Neural progenitor cell (in vitro differentiated cells): ENCODE results near the gene TREML2. TPM values are rescaled to one million over a fixed set of nuclear protein-coding genes. Genes with fewer than 3 reads are reported as not detected.

ENCODE experiments used
- DNase-seq: peaks from one replicate; pipeline ENCODE4 v3.0.0-alpha.2; 2016; ENCODE audit warnings: low spot score
- H2AFZ ChIP-seq: fragments of 200-600 bp; sonication (generic); replicated peaks from 2 replicates; pipeline ENCODE4 v1.6.1; 2016; ENCODE audit warnings: antibody characterized with exemption
- H3F3A ChIP-seq: fragments of 200-600 bp; sonication (generic); 2 replicates; pipeline ENCODE4 v1.6.1; 2016; ENCODE audit warnings: antibody characterized with exemption, low read depth
- H3K27ac ChIP-seq: fragments of 200-600 bp; sonication (generic); 2 replicates; pipeline ENCODE4 v1.5.1; 2016; ENCODE audit warnings: mild to moderate bottlenecking
- H3K27me3 ChIP-seq: fragments of 200-600 bp; sonication (generic); 2 replicates; pipeline ENCODE4 v1.6.1; 2016; ENCODE audit warnings: mild to moderate bottlenecking, moderate library complexity
- H3K36me3 ChIP-seq: fragments of 200-600 bp; sonication (generic); 2 replicates; pipeline ENCODE4 v1.5.1; 2016
- H3K4me1 ChIP-seq: fragments of 200-600 bp; sonication (generic); 2 replicates; pipeline ENCODE4 v1.6.1; 2016; ENCODE audit warnings: mixed run types
- H3K4me2 ChIP-seq: fragments of 200-600 bp; sonication (generic); 2 replicates; pipeline ENCODE4 v1.6.1; 2016
- H3K4me3 ChIP-seq: fragments of 200-600 bp; sonication (generic); 2 replicates; pipeline ENCODE4 v1.5.1; 2016
- H3K79me2 ChIP-seq: fragments of 200-600 bp; sonication (generic); 2 replicates; pipeline ENCODE4 v1.6.1; 2016; ENCODE audit warnings: low read depth
- H3K9ac ChIP-seq: fragments of 200-600 bp; sonication (generic); 2 replicates; pipeline ENCODE4 v1.6.1; 2016
- H3K9me3 ChIP-seq: fragments of 200-600 bp; sonication (generic); 2 replicates; pipeline ENCODE4 v1.5.1; 2016; ENCODE audit warnings: low read depth
- H4K20me1 ChIP-seq: fragments of 200-600 bp; sonication (generic); 2 replicates; pipeline ENCODE4 v1.6.1; 2016; ENCODE audit warnings: low read depth
- H3K27ac Mint-ChIP-seq: 3 replicates; pipeline ENCODE4 v1.8.0; 2021; ENCODE audit warnings: mixed read lengths
- H3K27me3 Mint-ChIP-seq: 2 replicates; pipeline ENCODE4 v1.8.0; 2022; ENCODE audit warnings: low read depth, mild to moderate bottlenecking, inconsistent platforms, moderate library complexity, mixed read lengths; ENCODE audit not compliant: insufficient read depth
- H3K36me3 Mint-ChIP-seq: 3 replicates; pipeline ENCODE4 v1.8.0; 2021; ENCODE audit warnings: mixed read lengths
- H3K4me1 Mint-ChIP-seq: 3 replicates; pipeline ENCODE4 v1.8.0; 2021; ENCODE audit warnings: mixed read lengths
- H3K4me3 Mint-ChIP-seq: 3 replicates; pipeline ENCODE4 v1.8.0; 2021; ENCODE audit warnings: mild to moderate bottlenecking, moderate library complexity, mixed read lengths
- H3K9me3 Mint-ChIP-seq: 3 replicates; pipeline ENCODE4 v1.8.0; 2020; ENCODE audit warnings: mixed read lengths
- EZH2 ChIP-seq: fragments of 200-600 bp; sonication (generic); IDR thresholded peaks from 2 replicates; pipeline ENCODE4 v1.6.1; 2017; ENCODE audit warnings: antibody characterized with exemption, mild to moderate bottlenecking, moderate library complexity
- EZH2phosphoT487 ChIP-seq: fragments of 200-600 bp; sonication (generic); IDR thresholded peaks from 2 replicates; pipeline ENCODE4 v1.6.1; 2017; ENCODE audit warnings: antibody characterized with exemption
- total RNA-seq: library from RNA; depleted of rRNA; stranded (reverse); fragments of >200 nt; gene quantifications from 2 replicates; pipeline ENCODE4 v1.2.3, GENCODE V29; 2015; ENCODE audit warnings: low replicate concordance
- TF ChIP-seq, protein P1 (sequence below): fragments of 200-600 bp; sonication (generic); IDR thresholded peaks from 2 replicates; pipeline ENCODE4 v1.5.1; 2017; ENCODE audit warnings: antibody characterized with exemption, mild to moderate bottlenecking

TREML2 gene
- total RNA-seq, 1 donor from 2014 or later: not detected

GRCh38 chr6:41175084-41175483 lies 25.9 kb downstream of the TREML2 start:
- no peak for TF ChIP-seq EZH2phosphoT487
- TF ChIP-seq, protein P1, sequence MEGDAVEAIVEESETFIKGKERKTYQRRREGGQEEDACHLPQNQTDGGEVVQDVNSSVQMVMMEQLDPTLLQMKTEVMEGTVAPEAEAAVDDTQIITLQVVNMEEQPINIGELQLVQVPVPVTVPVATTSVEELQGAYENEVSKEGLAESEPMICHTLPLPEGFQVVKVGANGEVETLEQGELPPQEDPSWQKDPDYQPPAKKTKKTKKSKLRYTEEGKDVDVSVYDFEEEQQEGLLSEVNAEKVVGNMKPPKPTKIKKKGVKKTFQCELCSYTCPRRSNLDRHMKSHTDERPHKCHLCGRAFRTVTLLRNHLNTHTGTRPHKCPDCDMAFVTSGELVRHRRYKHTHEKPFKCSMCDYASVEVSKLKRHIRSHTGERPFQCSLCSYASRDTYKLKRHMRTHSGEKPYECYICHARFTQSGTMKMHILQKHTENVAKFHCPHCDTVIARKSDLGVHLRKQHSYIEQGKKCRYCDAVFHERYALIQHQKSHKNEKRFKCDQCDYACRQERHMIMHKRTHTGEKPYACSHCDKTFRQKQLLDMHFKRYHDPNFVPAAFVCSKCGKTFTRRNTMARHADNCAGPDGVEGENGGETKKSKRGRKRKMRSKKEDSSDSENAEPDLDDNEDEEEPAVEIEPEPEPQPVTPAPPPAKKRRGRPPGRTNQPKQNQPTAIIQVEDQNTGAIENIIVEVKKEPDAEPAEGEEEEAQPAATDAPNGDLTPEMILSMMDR: no peak
- TF ChIP-seq EZH2: no peak
- no peaks in the 10 kb centered on the region for H3K36me3 Mint-ChIP-seq

GRCh38 chr6:41174610-41175009 lies 26.3 kb downstream of the TREML2 start:
- no peak overlapping the region for H3K27ac ChIP-seq
- TF ChIP-seq EZH2phosphoT487 (no peak), EZH2 (no peak)
- TF ChIP-seq, protein P1: no peak
- H3K9me3 ChIP-seq: no peaks in the 10 kb centered on the region
- Mint-ChIP-seq H3K4me1 (no peaks in the 10 kb centered on the region), H3K36me3 (no peaks in the 10 kb centered on the region), H3K27me3 (peaks cover 6% of the 10 kb centered on the region), H3K4me3 (no peak overlapping the region), H3K9me3 (no peaks in the 10 kb centered on the region), H3K27ac (no peak overlapping the region)
- no peak for DNase-seq
- no peaks in the 10 kb centered on the region for H3K27me3 ChIP-seq
- no peaks in the 10 kb centered on the region for H3K36me3 ChIP-seq
- H4K20me1 ChIP-seq: no peaks in the 10 kb centered on the region
- no peak overlapping the region for H3K9ac ChIP-seq
- H3F3A ChIP-seq: no peaks in the 10 kb centered on the region
- no peaks in the 10 kb centered on the region for H3K79me2 ChIP-seq
- H3K4me2 ChIP-seq: no peak overlapping the region
- H2AFZ ChIP-seq: no peak overlapping the region
- no peak overlapping the region for H3K4me3 ChIP-seq
- H3K4me1 ChIP-seq: no peaks in the 10 kb centered on the region

More at GRCh38 chr6:41175084-41175483, 25.9 kb downstream of the TREML2 start:
- Histone ChIP-seq H3K27me3 (no peaks in the 10 kb centered on the region), H3K9me3 (no peaks in the 10 kb centered on the region), H2AFZ (no peak overlapping the region), H3K4me1 (no peaks in the 10 kb centered on the region), H3K9ac (no peak overlapping the region), H3F3A (no peaks in the 10 kb centered on the region), H4K20me1 (no peaks in the 10 kb centered on the region), H3K79me2 (no peaks in the 10 kb centered on the region), H3K4me3 (no peak overlapping the region), H3K4me2 (no peak overlapping the region), H3K36me3 (no peaks in the 10 kb centered on the region), H3K27ac (no peak overlapping the region)
- no peaks in the 10 kb centered on the region for H3K9me3 Mint-ChIP-seq
- H3K4me1 Mint-ChIP-seq: no peaks in the 10 kb centered on the region
- DNase-seq: no peak
- H3K4me3 Mint-ChIP-seq: no peak overlapping the region
- H3K27me3 Mint-ChIP-seq: peaks cover 6% of the 10 kb centered on the region
- no peak overlapping the region for H3K27ac Mint-ChIP-seq

DNA sequence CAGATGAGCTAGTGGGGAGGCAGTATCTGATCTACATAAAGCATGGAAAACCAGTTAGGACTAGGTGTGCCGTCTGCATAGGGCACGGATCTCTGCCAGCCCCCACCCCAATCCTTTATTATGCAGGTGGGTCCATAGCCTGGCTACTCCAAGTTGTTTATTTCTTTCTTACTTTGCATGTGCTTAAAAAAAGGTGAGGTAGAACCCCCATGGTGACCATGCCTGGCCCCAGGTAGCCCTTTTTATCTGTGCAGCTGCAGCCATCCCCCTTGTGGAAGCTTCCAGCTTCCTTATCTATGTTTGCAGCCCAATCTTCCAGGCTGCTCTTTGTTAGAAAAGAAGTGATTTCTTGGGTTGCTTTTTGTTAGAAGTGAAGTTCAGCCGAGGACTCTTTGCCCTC lies 29.0 kb downstream of the TREML2 start:
- TF ChIP-seq EZH2phosphoT487 (no peak), EZH2 (no peak)
- TF ChIP-seq, protein P1: no peak
- H2AFZ ChIP-seq: no peak overlapping the region
- H3K36me3 ChIP-seq: no peaks in the 10 kb centered on the region
- H3K4me1 Mint-ChIP-seq: no peaks in the 10 kb centered on the region
- peaks cover 5% of the 10 kb centered on the region for H3K27me3 Mint-ChIP-seq
- H3K27me3 ChIP-seq: no peaks in the 10 kb centered on the region
- H3K27ac ChIP-seq: no peak overlapping the region
- H3K9ac ChIP-seq: no peak overlapping the region
- H3K4me3 ChIP-seq: no peak overlapping the region
- H3K4me3 Mint-ChIP-seq: no peak overlapping the region
- DNase-seq: no peak
- H3K4me2 ChIP-seq: no peak overlapping the region
- H3K9me3 ChIP-seq: no peaks in the 10 kb centered on the region
- H3K9me3 Mint-ChIP-seq: no peaks in the 10 kb centered on the region
- no peaks in the 10 kb centered on the region for H3K79me2 ChIP-seq
- no peaks in the 10 kb centered on the region for H3K36me3 Mint-ChIP-seq
- no peaks in the 10 kb centered on the region for H4K20me1 ChIP-seq
- no peak overlapping the region for H3K27ac Mint-ChIP-seq
- H3K4me1 ChIP-seq: no peaks in the 10 kb centered on the region
- no peaks in the 10 kb centered on the region for H3F3A ChIP-seq
